Smooth muscle cell (in vitro differentiated cells): Measurements from ENCODE around the gene TPPP2. TPM values are rescaled to one million over a fixed set of nuclear protein-coding genes. Genes with fewer than 3 reads are reported as not detected.
"Not testable (repeated sequence)": the region's sequence is repeated elsewhere in the genome, so short reads cannot be mapped to it uniquely, and the experiment has no call there.

Source experiments
- DNase-seq: peaks from one replicate; lab custom pipeline; 2025; ENCODE audit not compliant: unreplicated experiment; lab: John Stamatoyannopoulos, UW
- H2AFZ ChIP-seq: fragments of 200-600 bp; sonication (generic); 2 replicates; pipeline ENCODE4 v1.6.0; 2016; ENCODE audit warnings: antibody characterized with exemption, low read depth, mild to moderate bottlenecking
- H3F3A ChIP-seq: fragments of 200-600 bp; sonication (generic); 2 replicates; pipeline ENCODE4 v1.6.0; 2017; ENCODE audit warnings: antibody characterized with exemption, low read depth
- H3K27ac ChIP-seq: fragments of 200-600 bp; sonication (generic); 2 replicates; pipeline ENCODE4 v1.5.1; 2016; ENCODE audit warnings: low read depth, mild to moderate bottlenecking
- H3K27me3 ChIP-seq: fragments of 200-600 bp; sonication (generic); 2 replicates; pipeline ENCODE4 v1.6.1; 2016; ENCODE audit warnings: low read depth, mild to moderate bottlenecking
- H3K36me3 ChIP-seq: fragments of 200-600 bp; sonication (generic); 2 replicates; pipeline ENCODE4 v1.5.1; 2016; ENCODE audit warnings: low read depth
- H3K4me1 ChIP-seq: fragments of 200-600 bp; sonication (generic); 2 replicates; pipeline ENCODE4 v1.5.1; 2016; ENCODE audit warnings: low read depth
- H3K4me2 ChIP-seq: fragments of 200-600 bp; sonication (generic); 2 replicates; pipeline ENCODE4 v1.6.0; 2016; ENCODE audit warnings: mild to moderate bottlenecking
- H3K4me3 ChIP-seq: fragments of 200-600 bp; sonication (generic); 2 replicates; pipeline ENCODE4 v1.5.1; 2016; ENCODE audit warnings: mild to moderate bottlenecking
- H3K79me2 ChIP-seq: fragments of 200-600 bp; sonication (generic); 2 replicates; pipeline ENCODE4 v1.6.0; 2016; ENCODE audit warnings: low read depth, mild to moderate bottlenecking
- H3K9ac ChIP-seq: fragments of 200-600 bp; sonication (generic); 2 replicates; pipeline ENCODE4 v1.6.0; 2016; ENCODE audit warnings: low read depth
- H3K9me3 ChIP-seq: fragments of 200-600 bp; sonication (generic); replicated peaks from 2 replicates; pipeline ENCODE4 v1.5.1; 2016; ENCODE audit warnings: low read depth
- H4K20me1 ChIP-seq: fragments of 200-600 bp; sonication (generic); 2 replicates; pipeline ENCODE4 v1.6.0; 2016; ENCODE audit warnings: low read depth
- WGBS: methylation state at CpG from one replicate; pipeline ENCODE4 v1.1.7; 2016; ENCODE audit warnings: low lambda C conversion rate; 5-methylcytosine and 5-hydroxymethylcytosine counted together
- polyA plus RNA-seq: library from polyadenylated mRNA; unstranded; fragments of >200 nt; fragmentation: Nextera tagmentation; extraction: Ambion mirVana; gene quantifications from 2 replicates; pipeline ENCODE4 v1.2.1, GENCODE V29; 2016
- total RNA-seq: library from RNA; depleted of rRNA; stranded (reverse); fragments of >200 nt; gene quantifications from 2 replicates; pipeline ENCODE4 v1.2.3, GENCODE V29; 2014
- TF ChIP-seq, protein P1 (sequence below): fragments of 200-600 bp; sonication (generic); IDR thresholded peaks from 2 replicates; pipeline ENCODE4 v1.5.1; 2017; ENCODE audit warnings: borderline replicate concordance, mild to moderate bottlenecking, antibody characterized with exemption; ENCODE audit not compliant: insufficient read depth, poor library complexity, severe bottlenecking

TPPP2 gene
- 1.2 TPM in 1 of 2 replicates, not detected in the other for total RNA-seq
- polyA plus RNA-seq, result 0.65 and 0.70 TPM in 2 replicates

- no peaks in the 10 kb centered on the region for H3K9me3 ChIP-seq
- peaks cover 20% of the 10 kb centered on the region for H3F3A ChIP-seq
- no peak within 1 kb of the TSS for H3K4me2 ChIP-seq
- TF ChIP-seq, protein P1, sequence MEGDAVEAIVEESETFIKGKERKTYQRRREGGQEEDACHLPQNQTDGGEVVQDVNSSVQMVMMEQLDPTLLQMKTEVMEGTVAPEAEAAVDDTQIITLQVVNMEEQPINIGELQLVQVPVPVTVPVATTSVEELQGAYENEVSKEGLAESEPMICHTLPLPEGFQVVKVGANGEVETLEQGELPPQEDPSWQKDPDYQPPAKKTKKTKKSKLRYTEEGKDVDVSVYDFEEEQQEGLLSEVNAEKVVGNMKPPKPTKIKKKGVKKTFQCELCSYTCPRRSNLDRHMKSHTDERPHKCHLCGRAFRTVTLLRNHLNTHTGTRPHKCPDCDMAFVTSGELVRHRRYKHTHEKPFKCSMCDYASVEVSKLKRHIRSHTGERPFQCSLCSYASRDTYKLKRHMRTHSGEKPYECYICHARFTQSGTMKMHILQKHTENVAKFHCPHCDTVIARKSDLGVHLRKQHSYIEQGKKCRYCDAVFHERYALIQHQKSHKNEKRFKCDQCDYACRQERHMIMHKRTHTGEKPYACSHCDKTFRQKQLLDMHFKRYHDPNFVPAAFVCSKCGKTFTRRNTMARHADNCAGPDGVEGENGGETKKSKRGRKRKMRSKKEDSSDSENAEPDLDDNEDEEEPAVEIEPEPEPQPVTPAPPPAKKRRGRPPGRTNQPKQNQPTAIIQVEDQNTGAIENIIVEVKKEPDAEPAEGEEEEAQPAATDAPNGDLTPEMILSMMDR, result no peak
- no peak within 1 kb of the TSS for H3K9ac ChIP-seq
- H3K36me3 ChIP-seq, result no peaks in the 10 kb centered on the region
- H3K4me1 ChIP-seq, result peaks cover 4% of the 10 kb centered on the region
- H3K27ac ChIP-seq, result no peak within 1 kb of the TSS
- no peaks in the 10 kb centered on the region for H3K79me2 ChIP-seq
- no peaks in the 10 kb centered on the region for H4K20me1 ChIP-seq
- no peak for DNase-seq
- no peak within 1 kb of the TSS for H3K4me3 ChIP-seq
- WGBS, result 98% methylated on average over 5 of the region's 5 CpGs
- no peak within 1 kb of the TSS for H2AFZ ChIP-seq
- H3K27me3 ChIP-seq, result no peaks in the 10 kb centered on the region
These were observed at the start of gene TPPP2 for GRCh38 chr14:21029917-21030316. Gene TPPP2 (plus strand): TSS chr14:21030217. CDS start chr14:21030582, 365 bp downstream.

- Histone ChIP-seq H3K9ac (no peak overlapping the region), H3K36me3 (no peaks in the 10 kb centered on the region), H3K4me1 (no peaks in the 10 kb centered on the region), H3F3A (peaks cover 3% of the 10 kb centered on the region), H3K9me3 (no peaks in the 10 kb centered on the region), H3K27ac (no peak overlapping the region), H3K79me2 (no peaks in the 10 kb centered on the region), H3K27me3 (no peaks in the 10 kb centered on the region), H2AFZ (no peak overlapping the region), H3K4me3 (no peak overlapping the region), H4K20me1 (no peaks in the 10 kb centered on the region), H3K4me2 (no peak overlapping the region)
- TF ChIP-seq, protein P1, result no peak
- no peak for DNase-seq
- WGBS, result 78% methylated on average over 1 of the region's 1 CpG
These were observed 49.1 kb upstream of the TPPP2 start for GRCh38 chr14:20980906-20981305.

- DNase-seq, result no peak
- Histone ChIP-seq H3K9me3 (no peaks in the 10 kb centered on the region), H3K27me3 (no peaks in the 10 kb centered on the region), H3K27ac (no peak overlapping the region), H3K4me2 (no peak overlapping the region), H4K20me1 (no peaks in the 10 kb centered on the region), H3K79me2 (no peaks in the 10 kb centered on the region), H2AFZ (no peak overlapping the region), H3K4me3 (no peak overlapping the region), H3F3A (peaks cover 11% of the 10 kb centered on the region), H3K9ac (no peak overlapping the region), H3K36me3 (no peaks in the 10 kb centered on the region), H3K4me1 (no peaks in the 10 kb centered on the region)
- 98% methylated on average over 2 of the region's 2 CpGs for WGBS
- TF ChIP-seq, protein P1, result no peak
These were observed 47.2 kb upstream of the TPPP2 start for GRCh38 chr14:20982646-20983369.

- not testable (repeated sequence) for H3K4me3 ChIP-seq, H3K9me3 ChIP-seq, H2AFZ ChIP-seq, H3K9ac ChIP-seq, H4K20me1 ChIP-seq, H3K36me3 ChIP-seq, H3K27ac ChIP-seq, H3K4me2 ChIP-seq, H3K4me1 ChIP-seq, H3K27me3 ChIP-seq, DNase-seq, H3K79me2 ChIP-seq
- peaks cover 16% of the 10 kb centered on the region for H3F3A ChIP-seq
- 95% methylated on average over 4 of the region's 4 CpGs for WGBS
These were observed 44.4 kb upstream of the TPPP2 start for GRCh38 chr14:20985650-20986049.
